SK-N-SH (cell line): ENCODE data around the gene SLC6A11.

Experiments
- CHD2 ChIP-seq: fragments of 150-350 bp; IDR thresholded peaks from 2 replicates; pipeline ENCODE4 v1.6.1; 2018; ENCODE audit warnings: low read length; ENCODE audit not compliant: partially characterized antibody
- FOSL2 ChIP-seq: IDR thresholded peaks from 2 replicates; pipeline ENCODE4 v1.4.0; 2012; ENCODE audit warnings: low read depth, mild to moderate bottlenecking, moderate library complexity, borderline replicate concordance
- FOXM1 ChIP-seq: IDR thresholded peaks from 2 replicates; pipeline ENCODE4 v1.4.0; 2012; ENCODE audit warnings: low read depth, mild to moderate bottlenecking
- GABPA ChIP-seq: IDR thresholded peaks from 2 replicates; pipeline ENCODE4 v1.4.0; 2012; ENCODE audit warnings: low read depth, mild to moderate bottlenecking
- RAD21 ChIP-seq: IDR thresholded peaks from 2 replicates; pipeline ENCODE4 v1.6.1; 2012; ENCODE audit warnings: mild to moderate bottlenecking, low read length
- RXRA ChIP-seq: IDR thresholded peaks from 2 replicates; pipeline ENCODE4 v1.4.0; 2012; ENCODE audit warnings: low read depth, mild to moderate bottlenecking, borderline replicate concordance
- TF ChIP-seq, protein P1 (sequence below): IDR thresholded peaks from 2 replicates; pipeline ENCODE4 v1.6.1; 2012; ENCODE audit warnings: mild to moderate bottlenecking, low read depth, low read length, moderate library complexity
- TF ChIP-seq, protein P2 (sequence below): fragments of 200-600 bp; sonication (generic); IDR thresholded peaks from 2 replicates; pipeline ENCODE4 v1.6.1; 2017; ENCODE audit warnings: antibody characterized with exemption, mild to moderate bottlenecking, moderate library complexity
- TF ChIP-seq, protein P3 (sequence below): IDR thresholded peaks from 2 replicates; pipeline ENCODE4 v1.4.0; 2012; ENCODE audit warnings: low read depth, borderline replicate concordance

DNA sequence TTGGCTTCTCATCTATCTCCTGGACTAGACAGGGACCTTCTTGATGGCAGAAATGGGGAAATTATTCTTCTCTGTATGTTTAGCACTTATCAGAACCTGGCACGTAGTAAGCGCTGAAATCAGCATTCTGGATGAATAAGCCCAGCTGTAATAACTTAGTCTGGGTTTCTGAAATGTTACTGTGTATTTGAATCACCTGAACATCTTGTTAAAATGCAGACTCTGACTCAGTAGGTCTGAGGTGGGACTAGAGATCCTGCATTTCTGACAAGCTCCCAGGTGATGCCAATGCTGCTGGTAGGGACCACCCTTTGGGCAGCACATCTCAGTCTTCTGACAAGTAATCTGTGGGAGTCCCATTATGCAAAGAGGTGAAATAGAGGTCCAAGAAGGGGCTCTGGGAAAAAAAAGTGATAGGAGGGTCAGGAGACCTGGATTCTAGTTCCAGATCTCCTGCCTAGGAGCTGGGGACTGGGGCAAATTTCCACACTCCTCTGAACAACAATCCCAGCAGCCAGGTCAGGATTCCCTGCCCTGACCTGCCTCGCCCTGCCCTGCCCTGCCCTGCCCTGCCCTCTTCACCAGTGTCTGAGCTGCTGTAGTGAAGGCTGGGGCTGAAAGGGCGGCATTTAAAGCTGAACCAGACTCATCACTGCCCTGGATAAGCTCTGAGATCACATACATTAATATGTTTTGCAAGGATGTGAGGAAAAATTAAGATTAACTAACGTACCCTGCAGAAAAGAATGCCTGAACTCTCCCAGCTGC, 17.2 kb upstream of the SLC6A11 start:
- no peak for TF ChIP-seq RAD21
- TF ChIP-seq, protein P1, sequence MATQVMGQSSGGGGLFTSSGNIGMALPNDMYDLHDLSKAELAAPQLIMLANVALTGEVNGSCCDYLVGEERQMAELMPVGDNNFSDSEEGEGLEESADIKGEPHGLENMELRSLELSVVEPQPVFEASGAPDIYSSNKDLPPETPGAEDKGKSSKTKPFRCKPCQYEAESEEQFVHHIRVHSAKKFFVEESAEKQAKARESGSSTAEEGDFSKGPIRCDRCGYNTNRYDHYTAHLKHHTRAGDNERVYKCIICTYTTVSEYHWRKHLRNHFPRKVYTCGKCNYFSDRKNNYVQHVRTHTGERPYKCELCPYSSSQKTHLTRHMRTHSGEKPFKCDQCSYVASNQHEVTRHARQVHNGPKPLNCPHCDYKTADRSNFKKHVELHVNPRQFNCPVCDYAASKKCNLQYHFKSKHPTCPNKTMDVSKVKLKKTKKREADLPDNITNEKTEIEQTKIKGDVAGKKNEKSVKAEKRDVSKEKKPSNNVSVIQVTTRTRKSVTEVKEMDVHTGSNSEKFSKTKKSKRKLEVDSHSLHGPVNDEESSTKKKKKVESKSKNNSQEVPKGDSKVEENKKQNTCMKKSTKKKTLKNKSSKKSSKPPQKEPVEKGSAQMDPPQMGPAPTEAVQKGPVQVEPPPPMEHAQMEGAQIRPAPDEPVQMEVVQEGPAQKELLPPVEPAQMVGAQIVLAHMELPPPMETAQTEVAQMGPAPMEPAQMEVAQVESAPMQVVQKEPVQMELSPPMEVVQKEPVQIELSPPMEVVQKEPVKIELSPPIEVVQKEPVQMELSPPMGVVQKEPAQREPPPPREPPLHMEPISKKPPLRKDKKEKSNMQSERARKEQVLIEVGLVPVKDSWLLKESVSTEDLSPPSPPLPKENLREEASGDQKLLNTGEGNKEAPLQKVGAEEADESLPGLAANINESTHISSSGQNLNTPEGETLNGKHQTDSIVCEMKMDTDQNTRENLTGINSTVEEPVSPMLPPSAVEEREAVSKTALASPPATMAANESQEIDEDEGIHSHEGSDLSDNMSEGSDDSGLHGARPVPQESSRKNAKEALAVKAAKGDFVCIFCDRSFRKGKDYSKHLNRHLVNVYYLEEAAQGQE, result no peak
- TF ChIP-seq, protein P2, sequence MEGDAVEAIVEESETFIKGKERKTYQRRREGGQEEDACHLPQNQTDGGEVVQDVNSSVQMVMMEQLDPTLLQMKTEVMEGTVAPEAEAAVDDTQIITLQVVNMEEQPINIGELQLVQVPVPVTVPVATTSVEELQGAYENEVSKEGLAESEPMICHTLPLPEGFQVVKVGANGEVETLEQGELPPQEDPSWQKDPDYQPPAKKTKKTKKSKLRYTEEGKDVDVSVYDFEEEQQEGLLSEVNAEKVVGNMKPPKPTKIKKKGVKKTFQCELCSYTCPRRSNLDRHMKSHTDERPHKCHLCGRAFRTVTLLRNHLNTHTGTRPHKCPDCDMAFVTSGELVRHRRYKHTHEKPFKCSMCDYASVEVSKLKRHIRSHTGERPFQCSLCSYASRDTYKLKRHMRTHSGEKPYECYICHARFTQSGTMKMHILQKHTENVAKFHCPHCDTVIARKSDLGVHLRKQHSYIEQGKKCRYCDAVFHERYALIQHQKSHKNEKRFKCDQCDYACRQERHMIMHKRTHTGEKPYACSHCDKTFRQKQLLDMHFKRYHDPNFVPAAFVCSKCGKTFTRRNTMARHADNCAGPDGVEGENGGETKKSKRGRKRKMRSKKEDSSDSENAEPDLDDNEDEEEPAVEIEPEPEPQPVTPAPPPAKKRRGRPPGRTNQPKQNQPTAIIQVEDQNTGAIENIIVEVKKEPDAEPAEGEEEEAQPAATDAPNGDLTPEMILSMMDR, result no peak
- no peak for TF ChIP-seq RXRA
- no peak for TF ChIP-seq CHD2
- no peak for TF ChIP-seq FOSL2
- TF ChIP-seq, protein P3, sequence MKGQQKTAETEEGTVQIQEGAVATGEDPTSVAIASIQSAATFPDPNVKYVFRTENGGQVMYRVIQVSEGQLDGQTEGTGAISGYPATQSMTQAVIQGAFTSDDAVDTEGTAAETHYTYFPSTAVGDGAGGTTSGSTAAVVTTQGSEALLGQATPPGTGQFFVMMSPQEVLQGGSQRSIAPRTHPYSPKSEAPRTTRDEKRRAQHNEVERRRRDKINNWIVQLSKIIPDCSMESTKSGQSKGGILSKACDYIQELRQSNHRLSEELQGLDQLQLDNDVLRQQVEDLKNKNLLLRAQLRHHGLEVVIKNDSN, result no peak
- TF ChIP-seq GABPA, result no peak
- TF ChIP-seq FOXM1, result no peak
